GM11168 (cell line): ENCODE data around the gene CNPY1.
"Not testable (repeated sequence)": the region's sequence is repeated elsewhere in the genome, so short reads cannot be mapped to it uniquely, and the experiment has no call there.

Experiments
- in situ Hi-C: fragments of 300-500 bp; cut with MboI; formaldehyde crosslinking; loops from one replicate; pipeline ENCODE4 v1.12.0; 2022; ENCODE audit warnings: low sequenced_read_pairs; ENCODE audit not compliant: unreplicated experiment

Gene CNPY1

DNA sequence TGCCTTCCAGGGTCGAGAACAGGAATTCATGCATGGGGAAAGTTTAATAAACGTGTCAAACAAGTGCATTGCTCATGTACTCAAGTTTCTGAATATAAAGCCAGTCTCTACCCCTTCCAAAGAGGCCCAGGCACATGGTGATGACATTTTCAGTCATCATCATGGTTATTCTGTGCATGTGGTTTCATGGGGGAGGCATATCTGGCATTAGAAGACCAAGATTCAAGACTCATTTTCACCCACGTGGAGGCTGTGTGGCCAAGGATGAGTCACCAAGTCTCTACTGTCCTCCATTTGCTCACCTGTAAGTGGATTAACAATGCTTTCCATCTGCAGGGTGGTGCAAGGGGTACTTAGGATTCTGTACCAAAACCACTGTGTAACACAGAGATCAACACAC, 34.0 kb upstream of the CNPY1 start:
- in situ Hi-C loops: no loop called here

DNA sequence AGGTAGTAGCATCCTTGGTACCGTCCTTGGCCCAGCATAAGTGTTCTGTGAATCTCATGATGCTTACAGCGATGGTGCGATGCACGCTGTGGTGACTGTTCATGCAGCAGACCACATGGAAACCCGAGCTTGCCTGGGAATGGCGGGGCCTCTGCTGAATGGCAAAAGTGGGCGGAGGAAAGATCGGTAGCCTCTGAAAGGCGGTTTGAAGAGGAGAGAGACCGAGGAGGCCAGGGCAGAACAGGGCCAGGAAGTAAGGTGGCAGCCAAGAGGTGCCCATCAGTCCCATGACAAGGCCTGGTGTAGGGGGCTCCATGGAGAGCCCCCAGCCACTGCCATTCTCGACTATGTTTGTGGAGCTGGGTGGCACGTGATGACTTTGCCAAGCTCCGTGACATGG, 33.2 kb upstream of the CNPY1 start:
- in situ Hi-C loops: no loop called here

DNA sequence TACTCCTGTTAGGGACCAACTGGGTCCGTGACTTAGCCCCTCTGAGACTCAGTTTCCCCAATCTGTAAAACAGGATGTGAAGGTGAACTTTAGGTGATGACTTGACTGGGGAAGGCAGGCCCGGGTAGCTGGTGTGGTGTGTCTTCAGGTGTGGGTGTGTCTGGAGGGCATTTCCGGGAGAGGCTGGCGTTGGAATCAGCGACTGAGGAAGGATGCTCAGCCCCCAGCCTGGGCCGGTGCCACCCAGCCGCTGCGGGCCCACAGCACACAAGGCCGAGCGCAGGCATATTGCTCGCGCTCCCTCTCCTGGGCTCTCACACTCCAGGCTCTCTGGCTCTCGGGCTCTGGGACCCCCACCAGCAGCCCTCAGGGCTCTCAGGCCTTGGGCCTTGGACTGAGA, 31.7 kb upstream of the CNPY1 start:
- in situ Hi-C loops: no loop called here

DNA sequence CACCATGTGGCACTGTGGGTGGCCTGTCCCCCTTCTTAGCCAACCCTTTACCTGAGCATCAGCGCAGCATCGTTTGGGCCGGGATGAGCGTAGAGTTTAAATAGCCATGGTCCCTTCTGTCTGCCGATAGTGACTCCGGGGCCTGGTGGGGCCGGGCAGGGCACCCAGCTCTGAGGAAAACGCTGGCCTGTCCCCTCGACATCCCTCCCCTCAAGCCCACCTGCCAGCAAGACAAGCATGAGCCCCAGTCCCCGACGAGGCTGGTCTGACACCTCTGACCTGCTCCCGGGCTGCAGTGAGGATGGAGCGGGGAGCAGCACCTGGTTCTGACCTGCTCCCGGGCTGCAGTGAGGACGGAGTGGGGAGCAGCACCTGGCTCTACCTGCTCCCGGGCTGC, 31.1 kb upstream of the CNPY1 start:
- in situ Hi-C loops: no loop called here

DNA sequence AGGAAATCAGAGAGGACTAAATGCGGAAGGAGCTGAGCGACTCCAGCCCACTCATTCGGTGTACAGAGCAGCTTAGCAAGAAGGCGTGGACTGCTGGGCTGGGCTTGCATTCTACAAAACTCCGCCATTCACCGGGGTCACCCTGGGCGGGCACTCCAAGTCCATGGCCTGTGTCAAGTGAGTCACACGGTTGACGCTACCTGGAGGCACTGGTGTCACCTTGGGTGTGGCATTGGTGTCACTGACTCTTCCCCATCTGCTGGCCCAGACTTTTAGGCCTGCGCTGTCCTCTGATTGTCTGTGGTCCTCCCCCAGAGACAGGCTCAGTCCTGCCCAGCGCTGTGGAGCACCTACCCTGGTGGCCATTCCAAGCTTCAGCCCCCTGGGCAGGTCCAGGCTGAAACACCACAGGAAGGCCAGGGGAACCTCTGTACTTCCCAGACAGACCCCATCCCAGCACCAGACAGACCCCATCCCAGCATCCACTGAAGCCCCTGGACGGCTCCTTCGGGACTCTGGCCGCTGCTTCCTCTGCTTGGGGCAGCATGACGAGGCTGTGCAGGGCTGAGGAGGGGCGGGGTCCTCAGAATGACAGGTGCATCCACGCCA, 30.6 kb upstream of the CNPY1 start:
- in situ Hi-C loops: no loop called here

DNA sequence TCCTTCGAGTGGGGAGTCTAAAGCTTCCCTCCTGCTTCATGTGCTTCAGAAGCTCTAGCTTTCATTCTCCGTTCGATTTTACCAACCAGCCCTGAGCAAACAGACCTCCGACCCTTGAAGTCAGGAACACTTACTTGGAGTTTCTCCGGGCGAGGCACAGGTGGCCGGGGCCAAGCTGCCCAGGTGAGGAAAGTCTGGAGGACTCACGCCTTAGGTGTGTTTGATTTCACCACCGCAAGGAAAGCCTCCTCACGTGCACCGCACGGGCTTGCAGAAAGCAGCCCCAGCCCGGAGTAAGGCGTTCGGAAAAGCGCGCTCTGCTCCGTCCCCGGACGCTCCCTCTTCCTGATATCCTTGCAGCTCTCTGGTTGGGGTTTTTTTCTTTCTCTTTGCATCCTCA, 30.1 kb upstream of the CNPY1 start:
- in situ Hi-C loops: no loop called here

DNA sequence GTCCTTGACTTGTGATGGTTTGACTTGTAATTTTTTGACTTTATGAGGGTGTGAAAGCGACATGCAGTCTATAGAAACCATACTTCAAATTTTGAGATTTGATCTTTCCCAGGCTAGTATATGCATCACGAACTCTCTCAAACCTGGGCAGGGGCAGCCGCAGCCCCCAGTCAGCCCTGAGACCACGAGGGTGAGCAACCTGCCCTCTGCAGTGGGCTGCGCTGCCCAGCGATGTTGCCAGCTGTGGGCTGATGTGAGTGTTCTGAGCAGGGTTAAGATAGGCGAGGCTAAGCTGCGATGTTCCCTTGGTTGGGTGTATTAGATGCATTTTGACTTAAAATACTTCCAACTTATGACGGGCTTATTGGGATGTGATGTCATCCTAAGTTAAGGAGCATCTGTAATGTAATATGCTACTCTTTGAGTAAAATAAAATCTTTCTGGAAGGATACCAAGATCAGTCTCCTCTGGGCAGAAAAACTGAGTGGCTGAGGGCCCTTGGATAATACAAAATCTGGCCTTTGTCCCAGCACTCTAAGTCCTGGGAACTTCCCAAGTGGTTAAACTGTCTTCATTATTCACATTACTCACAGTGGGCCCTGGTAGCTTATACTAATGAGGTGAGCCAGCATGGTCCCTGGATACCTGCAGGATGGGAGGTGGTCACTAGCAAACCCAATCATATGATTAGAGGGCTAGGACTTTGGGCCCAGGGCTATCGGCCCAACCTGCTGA, 28.4 kb upstream of the CNPY1 start:
- in situ Hi-C loops: no loop called here

DNA sequence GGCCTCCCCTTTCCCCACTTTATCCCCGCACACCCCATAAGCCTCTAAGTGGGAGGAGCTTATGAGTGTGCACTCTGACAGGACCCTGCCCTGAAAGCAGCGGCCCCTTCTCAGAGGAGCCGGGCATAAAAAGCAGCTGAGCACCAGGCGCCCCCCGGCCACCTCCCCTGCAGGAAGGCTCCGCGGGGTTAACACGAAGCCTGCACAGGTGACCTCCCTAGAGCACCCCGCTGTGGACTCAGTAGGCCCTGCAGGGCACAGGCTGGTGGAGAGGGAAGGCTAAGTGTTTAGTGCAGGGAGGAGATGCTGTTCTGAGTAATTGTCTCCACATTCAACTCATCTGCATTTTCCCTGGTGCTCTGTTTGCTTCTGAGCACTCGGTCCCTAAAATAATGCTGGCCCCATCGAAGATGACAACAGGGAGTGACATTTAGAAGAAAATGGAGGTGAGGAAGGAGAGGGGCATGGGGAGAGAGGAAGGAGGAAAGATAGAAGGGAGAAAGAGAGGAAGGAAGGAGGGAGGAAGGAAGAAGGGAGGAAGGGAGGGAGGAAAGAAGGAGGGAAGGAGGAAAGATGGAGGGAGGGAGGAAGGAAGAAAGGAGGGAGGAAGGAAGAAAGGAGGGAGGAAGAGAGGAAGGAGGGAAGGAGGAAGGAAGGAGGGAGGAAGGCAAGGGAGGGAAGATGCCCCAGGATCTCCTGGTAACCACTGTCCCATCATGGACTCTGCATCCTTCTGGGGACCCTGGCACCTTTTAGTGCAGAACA, 25.4 kb upstream of the CNPY1 start:
- in situ Hi-C loops: no loop called here

DNA sequence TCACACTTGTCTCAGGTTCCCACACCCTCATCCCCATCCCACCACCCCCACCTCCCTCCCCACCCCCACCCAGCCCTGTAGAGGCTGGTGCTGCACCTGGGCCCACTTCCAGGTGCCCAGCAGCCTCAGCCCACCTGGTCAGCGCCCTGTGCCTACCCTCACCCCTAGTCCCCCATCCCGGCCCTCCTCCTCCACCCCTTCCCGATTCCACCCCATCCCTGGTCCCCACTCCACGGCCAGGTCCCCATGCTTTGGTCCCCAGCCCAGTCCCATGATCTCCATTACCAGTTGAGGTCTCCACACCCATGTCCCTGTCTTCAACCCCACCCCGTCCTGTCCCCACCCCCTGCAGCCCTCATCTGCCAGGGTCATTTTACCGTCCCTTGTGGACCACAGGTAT, 24.6 kb upstream of the CNPY1 start:
- in situ Hi-C loops: no loop called here

DNA sequence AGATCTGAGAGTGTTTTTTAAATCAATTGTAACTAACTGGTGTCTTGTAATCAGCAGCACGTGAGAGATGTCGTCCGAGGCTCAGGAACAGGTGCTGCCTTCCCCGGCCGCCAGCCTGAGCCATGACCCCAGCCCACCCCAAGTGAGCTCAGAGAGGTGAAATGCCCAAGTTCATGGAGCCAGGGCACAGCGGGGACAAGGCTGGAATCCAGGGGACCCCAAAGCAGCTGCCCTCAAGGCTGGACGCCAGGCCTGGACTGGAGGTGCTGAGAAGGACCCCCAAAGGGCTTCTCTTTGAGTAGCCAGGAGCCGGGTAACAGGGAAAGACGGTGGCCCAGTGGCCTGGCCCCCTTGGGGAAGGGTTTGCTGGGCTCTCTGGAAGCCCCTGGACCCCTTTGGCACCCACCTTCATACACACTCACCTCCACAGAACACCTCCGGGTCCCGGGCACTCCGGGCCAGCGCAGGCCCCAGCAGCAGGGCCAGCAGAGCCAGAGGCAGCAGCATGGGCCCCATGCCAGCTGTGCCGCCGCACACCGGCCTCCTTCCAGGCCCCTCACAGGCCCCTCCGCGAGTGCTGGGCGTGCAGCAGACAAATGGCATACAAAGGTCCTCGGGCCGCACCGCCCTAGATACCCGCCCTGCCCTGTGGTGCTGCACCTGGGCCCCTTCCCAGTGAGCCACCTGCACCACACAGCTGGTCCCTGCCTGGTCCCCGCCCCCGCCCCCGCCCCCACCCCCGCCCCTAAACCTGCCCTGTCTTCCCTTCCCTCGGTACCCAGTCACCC, 24.0 kb upstream of the CNPY1 start:
- in situ Hi-C loops: no loop called here

DNA sequence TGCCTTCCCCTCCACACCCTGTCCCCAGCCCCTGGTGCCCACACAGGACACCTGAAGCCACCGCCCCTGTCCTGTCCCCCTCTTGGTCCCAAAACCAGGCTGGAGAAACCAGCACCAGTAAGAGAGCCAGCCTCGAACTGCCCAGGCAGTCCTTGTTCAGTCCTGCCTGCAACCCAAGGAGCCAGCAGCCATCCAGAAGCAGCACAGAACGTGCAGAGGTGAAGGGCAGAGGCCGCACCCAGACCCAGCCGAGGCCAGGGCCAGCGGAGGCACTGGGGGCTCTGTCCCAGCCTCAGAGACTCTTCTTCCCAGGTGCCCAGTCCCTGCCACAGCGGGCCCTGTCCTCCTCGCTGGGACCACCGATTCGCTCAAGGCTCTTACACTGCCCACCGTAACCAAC, 23.3 kb upstream of the CNPY1 start:
- in situ Hi-C loops: no loop called here

DNA sequence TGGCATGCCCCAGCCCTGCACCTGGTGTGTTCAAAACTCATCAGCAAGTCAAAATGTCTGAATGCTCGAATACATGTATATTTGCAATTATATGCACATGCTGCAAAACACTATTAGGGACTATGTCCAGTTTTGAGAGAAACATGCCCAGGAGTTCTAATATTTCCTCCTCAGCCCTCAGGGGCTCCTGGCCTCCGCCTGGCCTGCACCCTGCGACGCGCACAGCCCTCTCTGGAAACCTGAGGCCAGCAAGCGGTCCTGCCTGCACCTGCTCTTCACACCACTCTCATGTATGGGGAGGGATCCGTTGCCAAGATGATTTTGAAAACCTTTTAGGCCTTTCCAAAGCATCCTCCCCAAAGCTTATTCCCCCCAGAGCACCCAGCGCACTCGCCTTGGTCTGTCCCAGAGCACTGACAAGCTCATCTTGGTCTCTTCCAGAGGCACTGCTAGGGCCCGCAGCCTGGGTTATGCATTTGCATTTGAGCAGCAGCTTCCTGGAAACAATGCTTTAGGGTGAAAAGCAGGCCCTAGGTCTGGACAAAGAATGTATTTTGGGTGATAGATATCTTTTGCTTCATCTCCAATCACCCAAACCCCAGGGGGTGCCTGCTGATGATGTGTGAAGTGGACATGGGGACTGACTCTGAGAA, 22.6 kb upstream of the CNPY1 start:
- in situ Hi-C loops: no loop called here

DNA sequence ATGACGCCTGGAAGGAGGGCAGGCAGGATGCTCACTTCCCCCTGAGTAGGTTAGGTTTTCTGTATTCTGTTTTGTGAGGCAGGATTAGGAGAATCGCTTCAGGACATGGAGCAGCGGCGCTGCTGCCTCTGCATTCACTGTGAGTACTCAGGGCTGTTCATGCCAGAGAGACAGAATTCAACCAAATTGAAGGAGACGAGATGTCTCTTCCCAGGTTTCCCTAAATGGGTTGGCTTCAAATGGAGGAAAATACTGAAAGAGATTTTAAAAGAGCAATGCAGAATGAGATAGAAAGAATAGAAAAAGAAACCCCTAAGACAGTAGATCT, 21.9 kb upstream of the CNPY1 start:
- in situ Hi-C loops: no loop called here

DNA sequence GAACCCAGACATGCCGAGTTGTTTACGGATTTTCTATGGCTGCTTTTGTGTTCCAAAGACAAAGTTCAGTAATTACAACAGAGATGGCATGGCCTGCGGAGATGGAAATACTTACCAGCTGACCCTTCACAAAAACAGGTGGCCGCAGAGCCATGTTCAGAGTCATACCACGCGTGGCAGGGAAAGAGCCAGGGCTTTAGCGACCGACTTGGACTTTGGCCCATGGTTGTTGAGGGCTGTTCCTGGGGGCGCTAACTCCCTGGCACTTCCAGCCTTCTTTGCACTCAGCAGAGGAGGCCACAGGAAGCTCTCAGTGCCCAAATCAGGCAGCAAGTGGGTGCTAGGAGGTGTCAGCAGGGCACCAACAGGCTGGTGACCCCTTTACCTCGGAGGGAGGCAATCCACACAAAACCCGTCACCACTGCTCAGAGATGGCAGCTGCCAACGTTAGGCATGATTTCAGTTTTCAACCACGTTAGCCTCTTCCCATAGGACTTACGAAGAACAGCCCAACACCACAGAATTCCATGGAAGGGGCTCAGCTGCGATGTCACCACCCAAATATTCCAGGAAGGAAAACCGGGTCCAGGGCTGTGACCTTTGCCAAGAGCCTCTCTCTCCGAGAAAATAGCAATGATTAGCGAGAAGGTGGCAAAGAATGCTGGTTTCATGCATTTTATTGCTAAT, 21.4 kb upstream of the CNPY1 start:
- in situ Hi-C loops: no loop called here

DNA sequence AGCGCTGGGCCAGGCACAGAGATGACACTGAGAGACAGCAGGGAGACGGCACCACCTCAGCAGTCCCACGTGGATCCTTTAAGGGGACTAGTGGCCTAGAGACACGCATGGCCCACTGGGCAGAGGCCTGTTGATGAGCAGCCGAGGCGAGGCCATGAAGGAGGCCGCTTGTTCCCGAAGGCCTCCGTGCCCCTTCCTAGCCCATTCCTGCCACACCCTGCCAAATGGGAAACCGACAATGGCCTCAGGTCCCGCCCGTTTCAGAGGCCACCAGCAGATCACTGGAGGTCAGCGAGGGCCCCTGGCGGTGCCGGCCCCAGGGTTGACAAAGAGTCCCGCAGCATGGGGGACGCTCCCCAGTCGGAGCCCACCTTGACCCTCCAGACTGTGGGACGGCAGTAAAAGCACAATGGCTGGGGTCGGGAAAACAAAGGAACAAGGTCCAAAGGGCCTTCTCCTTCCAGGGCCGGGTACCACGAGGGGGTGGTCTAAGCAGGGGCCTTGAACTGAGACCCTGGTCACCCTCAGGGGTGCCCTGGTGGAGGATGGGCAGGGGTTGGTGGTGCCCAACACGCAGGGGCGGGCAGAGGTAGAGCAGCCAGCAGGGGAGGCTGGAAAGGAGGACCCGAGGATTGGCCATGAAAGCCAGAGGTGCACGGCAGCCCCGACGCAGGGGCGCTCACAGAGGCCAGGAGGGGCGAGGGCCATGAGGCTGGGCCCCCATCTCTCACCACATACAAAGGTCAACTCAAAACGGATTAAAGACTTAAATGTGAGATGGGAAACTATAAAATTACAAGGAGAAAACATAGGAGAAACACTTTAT, 19.9 kb upstream of the CNPY1 start:
- in situ Hi-C loops: no loop called here

DNA sequence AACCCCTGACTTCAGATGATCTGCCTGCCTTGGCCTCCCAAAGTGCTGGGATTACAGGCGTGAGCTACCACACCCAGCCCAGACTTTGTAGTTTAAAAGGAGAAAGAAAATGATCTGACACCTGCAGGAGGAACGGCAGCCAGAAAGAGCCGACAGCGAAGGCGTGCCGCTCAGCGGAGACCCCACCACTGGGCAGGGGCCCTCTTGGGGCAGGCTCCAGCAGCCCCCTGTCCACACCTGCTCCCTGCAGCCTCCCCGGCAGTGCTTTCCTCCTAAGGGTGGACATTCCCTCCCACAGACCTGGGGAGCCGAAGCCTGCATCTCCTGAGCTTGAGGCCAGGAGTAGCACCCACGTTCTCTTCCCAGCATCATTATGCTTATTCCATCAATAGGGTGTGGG, 19.2 kb upstream of the CNPY1 start:
- in situ Hi-C loops: no loop called here

DNA sequence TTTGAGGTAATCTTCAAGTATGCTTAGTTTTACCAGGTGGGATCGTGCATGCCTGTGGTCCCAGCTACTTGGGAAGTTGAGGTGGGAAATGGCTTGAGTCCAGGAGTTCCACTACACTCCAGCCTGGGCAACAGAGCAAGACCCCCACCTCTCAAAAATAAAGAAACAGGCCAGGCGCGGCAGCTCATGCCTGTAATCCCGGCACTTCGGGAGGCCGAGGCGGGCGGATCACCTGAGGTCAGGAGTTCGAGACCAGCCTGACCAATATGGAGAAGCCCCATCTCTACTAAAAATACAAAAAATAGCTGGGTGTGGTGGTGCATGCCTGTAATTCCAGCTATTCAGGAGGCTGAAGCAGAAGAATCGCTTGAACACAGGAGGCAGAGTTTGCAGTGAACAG, 16.6 kb upstream of the CNPY1 start:
- in situ Hi-C loops: not testable (repeated sequence)

DNA sequence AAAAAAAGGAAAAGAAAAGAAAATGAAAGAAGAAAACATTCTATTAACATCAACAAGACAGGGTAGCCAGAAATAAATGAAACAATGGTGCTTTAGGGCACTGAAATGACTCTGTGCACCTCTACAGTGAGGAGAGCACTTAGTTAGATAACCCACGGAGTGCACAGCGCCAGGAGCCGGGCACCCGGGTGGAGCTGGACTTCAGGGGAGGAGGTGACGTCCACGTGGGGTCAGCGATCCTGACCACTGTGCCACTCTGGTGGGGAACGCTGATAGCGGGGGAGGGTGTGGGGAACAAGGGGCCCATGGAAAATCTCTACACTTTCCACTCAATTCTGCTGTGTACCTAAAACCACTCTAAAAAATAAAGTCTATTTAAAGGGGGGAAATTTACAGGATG, 15.7 kb upstream of the CNPY1 start:
- in situ Hi-C loops: no loop called here
